AML-193 (cell line): ENCODE results near the gene MOCOS.
"Not testable (repeated sequence)": the region's sequence is repeated elsewhere in the genome, so short reads cannot be mapped to it uniquely, and the experiment has no call there.

Experiments used
- DNase-seq, 2 experiments: peaks; one replicate each; lab custom pipeline; 2025; lab: John Stamatoyannopoulos, UW

MOCOS gene

DNA sequence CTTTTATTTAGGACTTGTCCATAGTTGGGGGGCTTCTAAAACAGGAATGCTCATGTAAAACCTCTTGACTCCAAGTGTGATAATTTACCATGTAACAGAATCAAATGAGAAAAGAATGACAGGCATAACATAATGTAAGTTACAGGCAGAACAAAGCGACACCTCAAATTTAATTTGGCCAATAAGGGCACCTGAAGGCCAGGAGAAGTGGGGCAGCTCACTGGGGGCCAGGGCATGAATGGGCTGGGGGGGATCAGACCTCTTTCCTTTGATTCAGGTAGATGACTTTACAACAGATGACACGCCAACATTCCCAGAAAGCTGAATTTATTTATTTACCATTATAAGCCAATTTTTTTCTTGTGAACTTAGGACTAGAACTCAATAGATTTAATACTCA lies 14.5 kb downstream of the MOCOS start:
- DNase-seq: no peak

DNA sequence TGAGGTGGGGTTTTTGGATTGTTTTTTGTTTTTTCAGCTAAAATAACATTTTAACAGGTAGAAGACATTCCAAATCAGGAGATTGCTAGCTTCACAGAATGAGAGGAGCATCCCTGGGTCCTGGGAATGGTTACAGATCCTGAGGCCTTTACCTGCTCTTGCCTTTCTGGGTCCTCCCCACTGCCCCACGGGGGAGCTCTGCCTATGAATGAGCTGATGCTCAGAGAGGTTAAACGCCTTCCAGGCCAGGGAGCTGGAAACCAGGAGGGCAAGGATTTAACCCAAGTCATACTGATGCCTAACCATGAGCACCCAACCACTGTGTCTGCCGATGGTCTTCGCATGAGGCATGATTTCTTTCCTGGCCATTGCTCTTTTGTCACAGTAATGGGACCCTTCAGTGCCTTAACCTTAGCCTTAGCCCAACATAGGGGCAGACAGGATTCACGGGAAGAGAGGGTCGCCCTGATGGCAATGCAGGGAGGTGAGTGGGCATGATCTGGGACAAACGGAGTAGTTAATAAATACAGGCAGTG lies 16.1 kb downstream of the MOCOS start:
- no peak for DNase-seq

DNA sequence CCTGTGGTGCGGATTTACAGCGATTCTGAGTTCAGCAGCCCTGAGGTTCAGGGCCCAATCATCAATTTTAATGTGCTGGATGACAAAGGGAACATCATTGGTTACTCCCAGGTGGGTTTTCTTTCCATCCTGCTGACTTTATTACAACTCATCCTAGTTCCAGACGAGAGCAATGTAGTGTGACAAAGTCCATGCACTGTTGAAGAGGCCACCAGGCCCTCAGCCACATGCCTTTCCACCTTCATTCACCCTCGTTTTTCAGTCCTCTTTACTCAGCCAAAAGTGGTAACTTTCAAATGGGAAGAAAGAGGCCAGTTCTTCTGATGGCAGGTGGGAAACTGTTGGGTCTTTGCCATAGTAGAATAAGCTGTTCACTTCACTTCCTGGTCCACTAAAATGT lies 17.9 kb downstream of the MOCOS start:
- no peak for DNase-seq

DNA sequence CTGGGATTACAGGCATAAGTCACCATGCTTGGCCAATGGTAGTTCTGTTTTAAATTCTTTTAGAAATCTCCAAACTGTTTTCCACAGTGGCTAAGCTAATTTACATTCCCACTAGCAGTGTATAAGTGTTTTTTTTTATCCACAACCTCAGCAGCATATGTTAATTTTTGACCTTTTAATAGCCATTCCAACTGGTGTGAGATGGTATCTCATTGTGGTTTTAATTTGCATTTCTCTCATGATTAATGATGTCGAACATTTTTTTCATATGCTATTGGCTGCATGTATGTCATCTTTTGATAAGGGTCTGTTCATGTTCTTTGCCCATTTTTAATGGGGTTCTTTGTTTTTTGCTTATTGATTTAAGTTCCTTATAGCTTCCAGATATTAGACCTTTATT lies 20.0 kb downstream of the MOCOS start:
- DNase-seq: no peak

GRCh38 chr18:36207969-36208368 lies 20.7 kb downstream of the MOCOS start:
- DNase-seq: not testable (repeated sequence)

- DNase-seq: no peak
These were observed 24.3 kb downstream of the MOCOS start for GRCh38 chr18:36211612-36212065.

- DNase-seq: no peak
These were observed 25.2 kb downstream of the MOCOS start for GRCh38 chr18:36212301-36213171.

- DNase-seq: no peak
These were observed 27.5 kb downstream of the MOCOS start for GRCh38 chr18:36214811-36215210.

- DNase-seq: no peak
These were observed 28.3 kb downstream of the MOCOS start for GRCh38 chr18:36215577-36215976.

GRCh38 chr18:36217348-36217747 lies 30.1 kb downstream of the MOCOS start:
- DNase-seq: no peak

- no peak for DNase-seq
These were observed 41.9 kb downstream of the MOCOS start for GRCh38 chr18:36229188-36229587.

DNA sequence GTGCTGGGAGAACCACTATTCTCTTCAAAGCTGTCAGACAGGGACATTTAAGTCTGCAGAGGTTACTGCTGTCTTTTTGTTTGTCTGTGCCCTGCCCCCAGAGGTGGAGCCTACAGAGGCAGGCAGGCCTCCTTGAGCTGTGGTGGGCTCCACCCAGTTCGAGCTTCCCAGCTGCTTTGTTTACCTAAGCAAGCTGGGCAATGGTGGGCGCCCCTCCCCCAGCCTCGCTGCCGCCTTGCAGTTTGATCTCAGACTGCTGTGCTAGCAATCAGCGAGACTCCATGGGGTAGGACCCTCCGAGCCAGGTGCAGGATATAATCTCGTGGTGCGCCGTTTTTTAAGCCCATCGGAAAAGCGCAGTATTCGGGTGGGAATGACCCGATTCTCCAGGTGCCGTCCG lies 53.2 kb downstream of the MOCOS start:
- not testable (repeated sequence) for DNase-seq

DNA sequence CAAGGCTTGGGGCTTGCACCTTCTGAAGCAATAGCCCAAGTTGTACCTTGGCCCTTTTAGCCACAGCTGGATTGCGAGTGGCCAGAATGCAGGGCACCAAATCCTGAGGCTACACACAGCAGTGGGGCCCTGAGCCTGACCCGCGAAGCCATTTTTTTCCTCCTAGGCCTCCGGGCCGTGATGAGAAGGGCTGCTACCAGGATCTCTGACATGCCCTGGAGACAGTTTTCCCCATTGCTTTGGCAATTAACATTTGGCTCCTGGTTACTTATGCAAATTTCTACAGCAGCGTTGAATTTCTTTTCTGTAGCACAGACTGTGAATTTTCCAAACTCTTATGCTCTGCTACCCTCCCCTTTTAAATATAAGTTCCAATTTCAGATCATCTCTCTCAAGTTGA lies 54.5 kb downstream of the MOCOS start:
- no peak for DNase-seq

DNA sequence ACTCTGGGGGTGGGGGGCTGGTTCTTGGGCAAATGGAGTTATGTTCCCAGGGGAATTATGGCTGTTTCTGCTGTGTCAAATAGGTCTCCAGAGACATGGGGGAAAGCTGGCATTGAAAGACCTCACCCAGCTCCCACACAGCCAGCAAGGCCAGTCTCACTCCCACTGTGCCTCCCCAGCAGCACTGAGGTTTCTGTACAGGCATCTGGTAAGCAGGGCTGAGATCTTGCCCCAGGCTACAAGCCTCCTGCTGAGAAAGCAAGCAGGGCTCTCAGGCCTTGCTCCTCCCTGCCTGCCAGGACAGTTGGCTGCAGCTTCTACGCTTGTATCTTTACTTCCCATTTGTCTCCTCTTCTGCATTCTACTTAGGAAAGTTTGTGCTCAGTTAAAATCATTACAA lies 59.7 kb downstream of the MOCOS start:
- no peak for DNase-seq

- DNase-seq: no peak
These were observed 62.1 kb downstream of the MOCOS start for GRCh38 chr18:36249392-36249791.

DNA sequence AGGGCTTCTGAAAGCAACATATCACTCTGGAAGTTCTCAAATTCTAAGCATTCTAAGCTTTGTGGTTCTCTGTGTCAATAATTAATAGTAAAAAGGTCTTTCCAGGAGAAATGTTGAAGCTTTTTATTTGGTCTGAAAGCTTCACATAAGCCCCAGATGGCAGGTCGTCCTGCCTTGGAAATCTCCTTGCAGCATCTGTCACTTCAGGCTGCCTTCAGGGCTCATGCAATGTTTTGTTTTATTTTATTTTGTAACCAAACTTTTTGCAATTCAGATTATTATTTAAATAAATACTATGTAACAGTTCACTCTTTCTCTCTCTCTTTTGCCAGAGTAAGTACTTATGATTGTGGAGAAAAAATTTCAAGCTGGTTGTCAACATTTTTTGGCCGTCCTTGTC lies 63.5 kb downstream of the MOCOS start:
- no peak for DNase-seq

- no peak for DNase-seq
These were observed 67.9 kb downstream of the MOCOS start for GRCh38 chr18:36255072-36255698.

GRCh38 chr18:36256094-36256493 lies 68.8 kb downstream of the MOCOS start:
- no peak for DNase-seq

DNA sequence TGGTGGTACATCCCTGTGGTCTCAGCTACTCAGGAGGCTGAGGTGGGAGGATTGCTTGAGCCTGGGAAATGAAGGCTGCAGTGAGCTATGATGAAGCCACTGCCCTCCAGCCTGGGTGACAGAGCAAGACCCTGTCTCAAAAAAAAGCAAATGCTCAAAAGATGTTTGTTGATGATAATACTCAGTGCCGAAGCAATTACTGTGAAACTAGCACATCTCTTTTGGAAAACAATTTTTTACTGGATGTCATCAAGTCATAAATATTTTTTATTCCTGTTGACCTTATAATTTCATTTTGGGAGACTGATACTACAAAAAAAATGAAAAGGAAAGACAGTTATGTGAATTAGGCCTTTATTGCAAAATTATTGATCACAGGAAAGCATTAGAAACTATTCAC lies 75.7 kb downstream of the MOCOS start:
- DNase-seq: no peak

- no peak for DNase-seq
These were observed 77.0 kb downstream of the MOCOS start for GRCh38 chr18:36264283-36264682.

DNA sequence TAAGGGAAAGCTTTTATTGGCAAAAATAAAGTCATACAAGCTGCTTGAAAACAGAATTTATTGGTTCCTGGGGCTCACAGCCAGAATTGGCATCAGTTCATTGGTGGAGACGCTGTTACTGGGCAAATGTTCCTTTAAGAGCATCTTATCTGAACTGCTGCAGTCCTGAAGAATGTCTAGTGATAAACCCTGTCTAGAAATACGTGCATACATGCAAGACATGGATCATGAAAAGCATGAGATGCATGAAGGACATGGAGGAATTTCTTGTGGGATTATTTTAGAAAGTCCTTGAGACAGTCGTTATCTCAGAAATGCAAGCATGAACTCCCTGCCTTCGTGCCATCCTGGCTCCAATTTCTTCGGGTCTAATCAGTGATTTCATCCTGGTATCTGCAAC lies 77.7 kb downstream of the MOCOS start:
- no peak for DNase-seq

DNA sequence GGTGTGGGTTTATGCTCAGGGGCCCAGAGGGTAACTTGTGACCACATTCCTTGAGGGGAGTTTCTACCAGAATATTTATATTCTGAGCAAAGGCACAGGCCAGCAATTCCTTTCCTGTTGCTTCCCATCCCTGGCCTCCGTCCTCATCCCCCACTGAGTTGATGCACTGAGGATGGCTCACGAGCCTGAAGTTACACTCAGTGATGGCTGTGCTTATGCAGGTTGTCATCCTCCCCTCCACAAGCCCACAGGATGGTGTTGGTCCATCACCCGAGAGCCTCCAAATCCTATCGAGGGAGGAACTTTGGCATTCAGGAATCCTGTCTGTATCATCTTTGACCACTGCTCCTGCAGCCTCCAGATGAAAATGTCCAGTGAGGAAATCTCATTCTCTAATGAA lies 81.9 kb downstream of the MOCOS start:
- DNase-seq: no peak

- no peak for DNase-seq
These were observed 83.9 kb downstream of the MOCOS start for GRCh38 chr18:36271153-36271552.
